ENCODE measurements around the gene TCF4. TPM values are rescaled to one million over a fixed set of nuclear protein-coding genes. Genes with fewer than 3 reads are reported as not detected.

Gene TCF4
- total RNA-seq, 1 donor from 2014 or later: 48.1 TPM

GRCh38 chr18:55243255-55243654 is 344.7 kb downstream of the TCF4 start:
- no peak for DNase-seq (ENCODE audit: low read depth)

GRCh38 chr18:55240978-55241377 is 347.0 kb downstream of the TCF4 start:
- no peak for DNase-seq (ENCODE audit: low read depth)

GRCh38 chr18:55239740-55240139 is 348.3 kb downstream of the TCF4 start:
- DNase-seq (ENCODE audit: low read depth): no peak

GRCh38 chr18:55237660-55238059 is 350.3 kb downstream of the TCF4 start:
- no peak for DNase-seq (ENCODE audit: low read depth)

DNA sequence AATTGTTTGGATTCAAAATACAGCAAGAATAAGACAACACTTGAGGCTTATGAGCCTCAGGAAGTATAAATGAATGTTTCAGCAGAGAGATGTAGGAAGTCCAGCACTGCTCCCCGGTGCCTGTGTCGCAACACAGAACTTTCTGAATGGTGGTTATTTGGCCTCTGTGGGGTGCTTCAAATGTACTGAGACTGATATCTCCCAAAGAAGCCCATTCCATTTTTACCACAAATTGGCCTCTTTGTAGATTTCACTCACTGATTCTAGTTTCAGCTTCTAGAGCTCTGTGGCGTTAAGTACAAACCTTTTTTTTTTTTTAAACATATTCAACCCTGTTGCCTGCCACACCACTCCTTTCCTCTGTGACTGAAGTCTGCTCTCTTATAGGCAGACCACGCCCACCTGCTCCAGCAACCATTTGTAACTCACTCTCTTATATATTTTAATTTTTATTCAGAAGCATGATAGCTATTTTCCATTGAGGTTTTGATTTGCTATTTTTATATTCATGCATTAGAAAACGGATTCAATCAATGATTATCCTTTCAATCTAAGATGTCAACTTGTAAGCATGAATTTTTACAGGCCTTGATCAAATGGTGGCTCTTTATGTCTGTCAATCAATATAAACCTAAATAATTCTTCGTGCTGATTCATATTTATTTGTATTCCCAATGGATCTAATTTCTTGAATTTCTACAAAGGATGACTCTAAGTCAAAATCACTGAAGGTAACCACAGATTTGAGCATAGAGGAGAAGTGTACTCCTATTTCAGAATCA is 351.7 kb downstream of the TCF4 start:
- DNase-seq (ENCODE audit: low read depth): no peak

DNA sequence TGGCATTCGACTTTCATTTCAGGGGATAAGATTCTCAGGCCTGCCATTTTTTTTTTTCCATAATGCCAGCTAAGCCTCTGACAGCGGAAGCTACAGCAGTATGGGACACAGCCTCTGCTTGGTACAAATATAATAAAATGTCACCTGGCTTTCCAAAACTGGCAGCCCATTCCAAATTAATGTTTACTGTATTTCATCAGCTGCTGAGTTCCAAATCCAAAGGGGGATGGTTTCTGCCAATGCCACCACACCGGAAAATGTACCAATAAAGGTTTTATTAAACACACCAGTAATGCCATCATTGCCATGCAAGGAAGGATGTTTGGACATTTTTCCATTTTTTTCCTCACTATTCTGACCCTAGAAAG is 352.9 kb downstream of the TCF4 start:
- no peak for DNase-seq (ENCODE audit: low read depth)

GRCh38 chr18:55234366-55235093 is 353.5 kb downstream of the TCF4 start:
- peak; percentile 78 for DNase-seq (ENCODE audit: low read depth)

GRCh38 chr18:55233857-55234256 is 354.1 kb downstream of the TCF4 start:
- no peak for DNase-seq (ENCODE audit: low read depth)

DNA sequence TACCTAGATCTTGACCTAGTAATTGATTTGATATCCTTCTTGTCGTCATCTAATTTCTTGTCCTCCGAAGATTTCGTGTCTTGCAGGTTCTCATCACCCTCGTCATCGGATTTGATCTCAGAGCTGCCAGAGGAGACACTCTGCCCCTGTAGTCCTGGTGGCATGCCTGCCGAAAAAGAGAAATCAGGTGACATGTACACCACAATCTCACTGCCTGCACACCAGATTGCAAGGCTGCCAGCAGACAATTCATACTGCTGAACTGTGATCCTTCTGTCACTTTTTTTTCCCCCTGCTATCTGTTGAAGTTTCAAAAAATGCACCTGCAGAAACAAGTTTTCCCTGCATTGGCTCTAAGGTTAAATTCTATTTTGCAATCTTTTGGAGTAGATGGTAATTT is 355.5 kb downstream of the TCF4 start:
- no peak for DNase-seq (ENCODE audit: low read depth)

DNA sequence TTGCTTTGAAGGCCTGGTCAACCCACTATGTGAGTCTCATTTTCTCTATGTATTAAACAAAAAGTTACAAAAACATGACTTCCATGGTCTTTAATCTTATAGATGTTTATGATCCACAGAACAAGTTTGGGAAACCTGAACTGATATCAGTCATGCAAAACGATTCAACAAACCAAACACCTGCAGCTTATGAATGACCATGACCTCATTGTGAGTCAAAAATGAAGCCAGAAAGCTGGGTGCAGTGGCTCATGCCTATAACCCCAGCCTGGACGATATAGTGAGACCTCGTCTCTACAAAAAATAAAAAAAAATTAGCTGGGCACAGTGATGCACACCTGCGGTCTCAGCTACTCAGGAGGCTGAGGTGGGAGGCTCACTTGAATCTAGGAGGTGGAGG is 358.3 kb downstream of the TCF4 start:
- no peak for DNase-seq (ENCODE audit: low read depth)

GRCh38 chr18:55228707-55229106 is 359.3 kb downstream of the TCF4 start:
- no peak for DNase-seq (ENCODE audit: low read depth)

- no peak for DNase-seq (ENCODE audit: low read depth)
Observed at GRCh38 chr18:55228191-55228590, 359.8 kb downstream of the TCF4 start.

DNA sequence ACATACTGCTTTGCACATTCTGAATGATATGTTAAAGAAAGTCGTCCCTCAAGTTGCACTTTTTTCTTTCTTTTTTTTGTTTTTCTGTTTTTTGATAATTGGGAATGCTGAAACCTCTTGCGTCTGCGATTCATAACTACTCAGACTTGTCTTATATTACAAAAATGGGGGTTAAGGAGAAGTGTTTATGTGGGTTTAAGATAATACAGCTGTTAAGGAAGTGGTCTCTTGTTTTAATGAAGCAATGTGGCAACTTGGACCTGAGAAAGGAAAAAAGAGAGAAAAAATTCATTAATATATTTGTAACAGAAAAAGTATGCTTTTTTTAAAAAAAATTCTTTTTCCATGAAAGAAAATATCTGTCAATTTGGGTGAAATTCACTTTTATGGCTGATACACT is 360.2 kb downstream of the TCF4 start:
- DNase-seq (ENCODE audit: low read depth): no peak

- no peak for DNase-seq (ENCODE audit: low read depth)
Observed at GRCh38 chr18:55226044-55226443, 361.9 kb downstream of the TCF4 start.

- no peak for DNase-seq (ENCODE audit: low read depth)
Observed at GRCh38 chr18:55224086-55224625, 363.8 kb downstream of the TCF4 start.

DNA sequence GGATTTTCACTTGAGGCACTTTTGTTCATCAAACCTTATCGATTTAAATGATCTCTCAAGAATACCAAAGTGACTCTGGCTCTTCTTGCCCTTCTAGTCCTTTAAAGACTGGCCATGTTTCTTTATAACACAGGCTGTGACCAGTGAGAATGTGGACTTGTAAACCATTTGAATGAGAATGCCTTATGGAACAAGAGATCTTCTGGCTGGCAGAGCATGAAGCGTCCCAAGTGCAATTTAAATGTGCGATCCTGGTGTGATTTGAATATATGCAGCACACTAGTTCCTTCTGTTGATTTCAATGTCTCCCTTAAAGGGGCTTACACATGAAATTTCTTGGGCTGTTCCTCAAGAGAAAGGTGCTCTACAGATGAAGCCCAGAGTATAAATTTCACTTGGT is 366.4 kb downstream of the TCF4 start:
- DNase-seq (ENCODE audit: low read depth): no peak

DNA sequence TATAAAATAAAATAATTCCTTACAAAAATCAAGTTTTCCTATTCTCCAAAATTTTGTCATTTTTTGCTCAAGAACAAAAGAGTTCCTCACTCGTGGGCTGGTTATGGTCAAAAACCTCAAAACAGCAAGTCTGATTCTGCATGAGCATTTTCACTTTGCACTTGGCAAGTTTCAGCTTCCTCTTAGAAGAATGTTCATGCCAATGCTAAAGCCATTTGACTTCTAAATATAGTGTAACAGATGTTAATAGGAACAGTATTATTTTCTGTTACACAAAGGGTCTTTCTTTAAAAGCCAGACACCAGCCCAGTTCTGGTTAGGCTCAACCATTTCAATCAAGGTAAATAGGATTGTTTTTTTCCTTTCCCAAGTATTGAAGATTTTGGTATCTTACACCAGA is 367.5 kb downstream of the TCF4 start:
- peak; percentile 59 for DNase-seq (ENCODE audit: low read depth)

DNA sequence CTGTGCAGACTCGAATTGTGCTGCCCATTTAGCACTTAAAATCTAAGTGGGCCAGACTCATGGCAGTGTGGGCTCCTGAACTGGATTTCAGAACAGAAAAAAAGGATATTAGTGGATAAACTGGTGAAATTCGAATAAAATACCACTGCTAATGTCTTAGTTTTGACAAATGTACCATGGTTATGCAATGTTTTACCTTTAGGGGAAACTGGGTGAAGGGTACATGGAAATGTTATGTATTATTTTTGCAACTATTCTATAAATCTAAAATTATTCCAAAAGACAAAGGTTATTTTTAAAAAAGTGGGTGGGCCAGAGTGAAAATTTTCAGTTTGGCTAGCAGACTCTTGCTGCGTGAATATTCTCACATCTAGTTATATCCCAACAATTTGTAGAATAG is 368.2 kb downstream of the TCF4 start:
- no peak for DNase-seq (ENCODE audit: low read depth)

DNA sequence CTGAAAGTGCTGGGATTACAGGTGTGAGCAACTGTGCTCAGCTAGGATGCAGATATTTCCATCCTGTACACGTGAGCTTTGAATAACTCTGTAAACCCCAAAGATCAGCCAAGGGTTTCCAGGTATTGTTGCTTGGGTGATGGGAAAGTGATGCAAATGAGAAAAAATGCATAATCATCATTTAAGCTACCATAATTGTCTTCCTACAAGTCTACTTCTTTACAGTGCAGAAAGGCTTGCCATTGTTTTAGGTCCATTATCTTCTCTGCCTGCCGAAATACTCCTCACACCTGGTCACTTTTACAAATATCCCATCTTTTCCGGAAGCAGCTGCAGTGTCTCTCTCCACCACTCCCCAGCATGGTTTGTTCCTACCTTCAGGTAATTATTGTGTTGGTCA is 368.9 kb downstream of the TCF4 start:
- no peak for DNase-seq (ENCODE audit: low read depth)

DNA sequence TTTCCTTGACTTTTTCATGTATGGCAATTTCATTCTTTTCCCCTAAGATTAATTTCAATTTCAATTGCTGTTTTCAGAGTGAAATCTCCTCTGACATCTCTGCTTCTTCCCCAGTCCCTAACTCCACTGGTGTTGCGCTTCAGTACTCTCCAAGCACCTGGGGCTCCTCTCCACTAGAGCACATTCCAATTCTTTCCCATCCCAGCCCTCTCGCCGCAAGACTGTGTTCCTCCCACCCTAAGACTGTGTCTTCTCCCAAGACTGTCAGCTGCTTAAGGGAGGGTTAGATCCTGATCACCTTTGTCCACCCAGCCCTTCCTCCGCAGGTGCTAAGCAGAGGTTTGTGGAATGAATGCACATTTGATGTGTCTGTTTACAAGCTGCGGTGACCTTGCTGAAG is 373.0 kb downstream of the TCF4 start:
- no peak for DNase-seq (ENCODE audit: low read depth)

DNA sequence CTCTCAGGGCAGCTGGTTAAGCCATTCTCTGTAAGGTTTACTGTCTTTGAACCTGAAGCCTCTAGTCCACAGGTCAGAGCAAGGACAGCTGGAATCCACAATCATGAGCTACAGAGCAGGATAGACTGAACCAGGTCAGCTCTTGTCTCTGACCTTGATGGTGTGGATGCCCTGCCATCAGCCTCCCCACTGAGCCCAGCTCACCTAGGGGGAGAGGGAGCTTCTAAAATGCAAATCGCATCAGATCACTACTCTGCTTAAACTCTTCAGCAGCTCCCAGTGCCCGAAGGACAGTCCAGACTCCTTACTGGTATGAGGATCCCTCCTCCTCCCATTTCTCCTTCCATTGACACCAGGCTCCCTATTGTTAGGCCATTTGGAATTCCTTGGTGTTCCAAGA is 373.5 kb downstream of the TCF4 start:
- no peak for DNase-seq (ENCODE audit: low read depth)

GRCh38 chr18:55213586-55213985 is 374.4 kb downstream of the TCF4 start:
- no peak for DNase-seq (ENCODE audit: low read depth)

DNA sequence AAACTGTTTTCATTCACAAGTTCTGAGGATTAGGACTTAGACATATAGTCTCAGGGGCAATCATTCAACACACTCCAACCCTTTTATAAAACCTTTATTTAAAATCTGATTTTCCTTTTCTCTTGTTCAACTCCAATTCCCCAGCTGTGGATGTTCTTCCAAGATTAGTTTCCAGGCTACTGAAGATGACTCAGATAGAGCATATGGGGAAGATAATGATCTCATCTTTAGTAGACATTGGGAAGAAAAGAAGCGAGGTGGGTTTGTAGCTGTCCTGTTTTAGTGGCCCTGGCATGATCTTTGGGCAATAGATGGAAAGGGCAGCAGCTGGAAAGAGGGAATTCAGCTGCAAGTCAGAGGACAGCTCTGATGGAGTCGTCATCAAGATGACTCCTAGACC is 381.1 kb downstream of the TCF4 start:
- DNase-seq (ENCODE audit: low read depth): peak; percentile 30
